ENCODE measurements around the gene YWHAH. TPM values are rescaled to one million over a fixed set of nuclear protein-coding genes. Genes with fewer than 3 reads are reported as not detected.
"Not testable (repeated sequence)": the region's sequence is repeated elsewhere in the genome, so short reads cannot be mapped to it uniquely, and the experiment has no call there.

The YWHAH gene
- total and polyA plus RNA-seq, 9 donors, result 69.5 to 120 (median 91.4) TPM

DNA sequence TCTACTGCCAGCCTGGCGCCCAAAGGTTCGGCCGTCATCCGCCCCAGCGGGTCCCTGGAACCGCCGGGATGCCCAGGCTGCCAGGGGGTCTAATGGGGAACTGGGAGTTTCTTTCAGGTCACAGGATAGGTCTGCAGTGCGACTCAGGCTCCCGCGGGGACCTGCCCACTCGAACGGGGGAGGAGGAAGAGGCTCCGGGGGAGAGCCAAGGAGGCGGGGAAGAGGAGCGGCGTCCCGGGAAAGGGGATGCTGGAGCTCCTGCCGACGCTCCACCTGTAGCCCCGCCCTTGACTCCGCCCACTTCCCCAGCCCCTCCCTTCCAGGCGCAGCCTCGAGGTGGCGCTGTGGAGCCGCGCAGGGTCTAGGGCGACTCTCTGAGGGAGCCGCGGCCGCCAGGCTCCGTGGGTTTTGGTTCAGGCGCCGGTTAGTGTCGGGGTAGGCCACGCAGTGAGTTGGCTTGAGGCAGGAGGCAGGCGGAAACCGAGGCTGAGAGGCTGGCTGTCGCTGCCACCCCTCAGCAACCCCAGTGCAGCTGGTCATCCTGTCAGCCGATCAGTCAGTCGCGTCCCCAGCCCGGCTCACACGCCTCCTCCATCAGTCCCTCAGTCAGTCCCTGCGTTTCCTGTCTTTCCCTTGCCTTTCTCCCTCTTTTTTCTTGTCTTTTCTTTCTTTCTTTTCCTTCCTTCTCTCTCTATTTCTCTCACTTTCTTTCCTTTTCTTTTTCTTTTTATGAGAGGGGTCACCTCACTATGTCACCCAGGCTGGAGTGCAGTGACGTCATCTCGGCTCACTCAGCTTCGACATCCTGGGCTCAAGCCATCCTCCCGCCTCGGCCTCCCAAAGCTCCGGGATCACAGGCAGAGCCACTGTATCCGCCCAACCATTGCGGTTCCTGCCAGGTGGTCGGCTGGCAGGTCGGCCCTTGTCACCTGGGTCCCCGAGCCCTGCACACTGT lies 26.4 kb downstream of the YWHAH start:
- Histone ChIP-seq H3K27ac (ENCODE audit: low read length) (no peak overlapping the region), H3K9me3 (replicated peaks; ENCODE audit: control insufficient read depth, low read depth, low read length) (no peaks in the 10 kb centered on the region)

GRCh38 chr22:31972180-31972579 lies 27.8 kb downstream of the YWHAH start:
- DNase-seq, result no peak
- Histone ChIP-seq H3K27ac (ENCODE audit: low read length) (no peak overlapping the region), H3K27me3 (ENCODE audit: control insufficient read depth, insufficient read depth, low read length) (peaks cover 8% of the 10 kb centered on the region), H3K9me3 (replicated peaks; ENCODE audit: control insufficient read depth, low read depth, low read length) (no peaks in the 10 kb centered on the region), H3K36me3 (ENCODE audit: control insufficient read depth, insufficient read depth, low read length) (no peaks in the 10 kb centered on the region), H3K4me3 (ENCODE audit: low read length) (no peak overlapping the region), H3K4me1 (ENCODE audit: control insufficient read depth, insufficient read depth, low read length) (peaks cover 6% of the 10 kb centered on the region)
- 65% methylated on average over 14 of the region's 14 CpGs for WGBS (ENCODE audit: insufficient coverage)

More for the DNA sequence above, 26.4 kb downstream of the YWHAH start:
- Histone ChIP-seq H3K36me3 (ENCODE audit: control insufficient read depth, insufficient read depth, low read length) (no peaks in the 10 kb centered on the region), H3K4me3 (ENCODE audit: low read length) (peak overlapping the region; percentile 32), H3K4me1 (ENCODE audit: control insufficient read depth, insufficient read depth, low read length) (peaks cover 6% of the 10 kb centered on the region), H3K27me3 (ENCODE audit: control insufficient read depth, insufficient read depth, low read length) (peaks cover 8% of the 10 kb centered on the region)
- DNase-seq, result peak; percentile 80
- 9% methylated on average over 41 of the region's 55 CpGs for WGBS (ENCODE audit: insufficient coverage)

- H3K4me3 ChIP-seq (ENCODE audit: low read length), result no peak overlapping the region
- 83% methylated on average over 1 of the region's 5 CpGs for WGBS (ENCODE audit: insufficient coverage)
- H3K4me1 ChIP-seq (ENCODE audit: control insufficient read depth, insufficient read depth, low read length), result peaks cover 6% of the 10 kb centered on the region
- H3K36me3 ChIP-seq (ENCODE audit: control insufficient read depth, insufficient read depth, low read length), result no peaks in the 10 kb centered on the region
- peaks cover 8% of the 10 kb centered on the region for H3K27me3 ChIP-seq (ENCODE audit: control insufficient read depth, insufficient read depth, low read length)
- H3K27ac ChIP-seq (ENCODE audit: low read length), result no peak overlapping the region
- no peaks in the 10 kb centered on the region for H3K9me3 ChIP-seq (replicated peaks; ENCODE audit: control insufficient read depth, low read depth, low read length)
- DNase-seq, result no peak
These were observed 29.4 kb downstream of the YWHAH start for GRCh38 chr22:31973739-31974138.

DNA sequence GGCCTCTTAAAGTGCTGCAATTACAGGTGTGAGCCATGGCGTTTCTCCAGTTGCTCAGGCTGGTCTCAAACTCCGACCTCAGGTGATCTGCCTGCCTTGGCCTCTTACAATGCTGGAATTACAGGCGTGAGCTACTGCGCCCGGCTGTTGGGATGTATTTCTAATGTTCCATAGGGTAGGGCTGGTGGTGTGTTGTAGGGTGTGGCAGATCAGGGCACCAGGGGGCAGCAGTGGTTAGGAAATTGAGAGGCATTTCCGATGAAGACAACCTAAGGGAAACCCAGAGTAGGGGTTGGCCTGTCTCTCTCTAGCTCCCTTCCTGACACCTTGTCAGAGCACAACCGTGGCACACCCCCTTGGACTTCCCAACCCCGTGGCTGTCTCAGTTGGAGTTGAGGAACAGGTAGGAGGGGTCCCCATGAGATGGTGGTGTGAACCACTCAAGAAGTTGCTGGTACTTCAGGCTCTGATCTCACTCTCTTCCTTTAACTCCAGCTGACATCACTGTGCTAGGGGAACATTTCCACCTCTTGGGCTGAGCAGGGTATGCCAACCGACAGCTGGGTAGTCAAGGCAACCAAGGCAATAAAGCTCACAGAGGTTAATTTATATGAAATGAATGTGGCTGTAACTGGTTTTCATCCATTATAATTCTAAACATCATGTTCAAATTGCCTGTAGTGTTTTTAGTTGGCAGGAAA lies 33.0 kb downstream of the YWHAH start:
- Histone ChIP-seq H3K9me3 (replicated peaks; ENCODE audit: control insufficient read depth, low read depth, low read length) (no peaks in the 10 kb centered on the region), H3K27ac (ENCODE audit: low read length) (no peak overlapping the region), H3K36me3 (ENCODE audit: control insufficient read depth, insufficient read depth, low read length) (no peaks in the 10 kb centered on the region), H3K27me3 (ENCODE audit: control insufficient read depth, insufficient read depth, low read length) (no peaks in the 10 kb centered on the region), H3K4me1 (ENCODE audit: control insufficient read depth, insufficient read depth, low read length) (no peaks in the 10 kb centered on the region), H3K4me3 (ENCODE audit: low read length) (no peak overlapping the region)
- WGBS (ENCODE audit: insufficient coverage), result 15% methylated on average over 6 of the region's 9 CpGs
- DNase-seq, result peak; percentile 68

- Histone ChIP-seq H3K36me3 (ENCODE audit: control insufficient read depth, insufficient read depth, low read length) (no peaks in the 10 kb centered on the region), H3K27ac (ENCODE audit: low read length) (no peak overlapping the region), H3K4me3 (ENCODE audit: low read length) (no peak overlapping the region), H3K9me3 (replicated peaks; ENCODE audit: control insufficient read depth, low read depth, low read length) (no peaks in the 10 kb centered on the region), H3K27me3 (ENCODE audit: control insufficient read depth, insufficient read depth, low read length) (no peaks in the 10 kb centered on the region), H3K4me1 (ENCODE audit: control insufficient read depth, insufficient read depth, low read length) (no peaks in the 10 kb centered on the region)
- no peak for DNase-seq
- 71% methylated on average over 2 of the region's 3 CpGs for WGBS (ENCODE audit: insufficient coverage)
These were observed 33.6 kb downstream of the YWHAH start for GRCh38 chr22:31977939-31978338.

DNA sequence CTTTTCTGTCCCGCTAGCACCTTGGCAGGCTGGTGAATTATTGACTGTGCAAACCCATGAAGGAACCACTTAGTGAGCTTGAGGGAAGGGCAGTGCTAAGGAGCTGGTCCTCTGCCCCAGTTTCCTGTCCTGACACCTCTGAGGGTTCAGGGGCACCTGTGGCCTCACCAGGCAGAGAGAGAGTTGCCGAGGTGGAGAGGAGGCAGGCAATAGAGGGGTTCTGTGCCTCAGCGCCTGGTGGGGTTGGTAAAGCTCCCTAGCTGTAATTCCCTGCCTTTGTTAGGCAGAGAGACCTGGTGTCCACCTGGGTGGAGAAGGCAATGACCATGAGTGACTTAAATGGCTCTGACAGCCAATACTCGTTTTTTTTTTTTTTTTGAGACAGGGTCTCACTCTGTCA lies 36.3 kb downstream of the YWHAH start:
- DNase-seq, result no peak
- H3K27ac ChIP-seq (ENCODE audit: low read length), result no peak overlapping the region
- no peaks in the 10 kb centered on the region for H3K4me1 ChIP-seq (ENCODE audit: control insufficient read depth, insufficient read depth, low read length)
- 79% methylated on average over 2 of the region's 4 CpGs for WGBS (ENCODE audit: insufficient coverage)
- no peaks in the 10 kb centered on the region for H3K9me3 ChIP-seq (replicated peaks; ENCODE audit: control insufficient read depth, low read depth, low read length)
- no peak overlapping the region for H3K4me3 ChIP-seq (ENCODE audit: low read length)
- H3K27me3 ChIP-seq (ENCODE audit: control insufficient read depth, insufficient read depth, low read length), result no peaks in the 10 kb centered on the region
- H3K36me3 ChIP-seq (ENCODE audit: control insufficient read depth, insufficient read depth, low read length), result no peaks in the 10 kb centered on the region

DNA sequence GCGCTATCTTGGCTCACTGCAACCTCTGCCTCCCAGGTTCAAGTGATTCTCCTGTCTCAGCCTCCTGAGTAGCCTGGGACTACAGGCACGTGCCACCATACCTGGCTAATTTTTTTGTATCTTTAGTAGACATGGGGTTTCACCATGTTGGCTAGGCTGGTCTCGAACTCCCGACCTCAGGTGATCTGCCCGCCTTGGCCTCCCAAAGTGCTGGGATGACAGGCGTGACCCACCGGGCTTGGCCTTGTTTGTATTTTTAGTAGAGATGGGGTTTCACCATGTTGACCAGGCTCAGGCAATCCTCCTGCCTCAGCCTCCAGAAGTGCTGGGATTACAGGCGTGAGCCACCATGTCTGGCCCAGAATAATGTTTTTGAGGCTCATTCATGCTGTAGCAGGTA lies 37.6 kb downstream of the YWHAH start:
- not testable (repeated sequence) for H3K9me3 ChIP-seq (replicated peaks; ENCODE audit: control insufficient read depth, low read depth, low read length); H3K4me3 ChIP-seq (ENCODE audit: low read length); H3K36me3 ChIP-seq (ENCODE audit: control insufficient read depth, insufficient read depth, low read length); DNase-seq; H3K27ac ChIP-seq (ENCODE audit: low read length); H3K4me1 ChIP-seq (ENCODE audit: control insufficient read depth, insufficient read depth, low read length); H3K27me3 ChIP-seq (ENCODE audit: control insufficient read depth, insufficient read depth, low read length)
- 94% methylated on average over 5 of the region's 8 CpGs for WGBS (ENCODE audit: insufficient coverage)

DNA sequence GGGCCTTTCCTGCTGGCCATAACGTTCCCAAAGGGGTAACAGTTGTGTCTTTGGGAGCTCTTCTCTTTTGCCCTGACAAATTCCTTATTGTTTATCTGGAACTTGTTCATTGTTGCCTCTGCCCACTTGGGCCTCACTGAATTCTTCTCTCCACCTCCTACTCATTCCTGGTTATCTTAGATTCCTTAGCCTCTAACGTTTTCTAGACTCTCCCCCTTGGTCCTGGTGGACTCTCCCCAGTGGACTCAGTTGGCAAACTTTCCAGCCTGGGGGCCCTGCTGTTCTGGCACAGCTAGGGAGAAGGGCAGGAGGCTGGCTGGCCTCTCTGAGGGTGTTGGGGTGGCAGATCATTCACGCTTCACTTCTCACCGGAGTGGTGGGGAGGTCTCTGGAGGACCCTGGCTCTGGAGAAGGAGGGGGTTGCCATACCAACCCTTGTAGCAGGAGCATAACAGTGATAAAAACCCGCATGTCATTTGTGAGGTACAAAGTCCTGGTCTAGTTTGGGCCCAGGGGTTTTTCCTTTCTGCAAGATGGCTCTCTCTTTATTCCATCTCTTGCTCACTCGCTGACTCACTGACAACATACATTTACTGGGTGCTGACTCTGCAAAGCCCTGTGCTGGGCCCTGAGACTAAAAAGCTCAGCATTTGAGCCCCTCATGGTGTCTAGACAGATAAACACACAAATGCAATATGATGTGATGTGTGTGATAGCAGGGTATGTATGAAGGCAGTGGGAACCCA lies 39.7 kb downstream of the YWHAH start:
- H3K27me3 ChIP-seq (ENCODE audit: control insufficient read depth, insufficient read depth, low read length), result peaks cover under 1% of the 10 kb centered on the region
- 54% methylated on average over 4 of the region's 6 CpGs for WGBS (ENCODE audit: insufficient coverage)
- no peaks in the 10 kb centered on the region for H3K9me3 ChIP-seq (replicated peaks; ENCODE audit: control insufficient read depth, low read depth, low read length)
- H3K27ac ChIP-seq (ENCODE audit: low read length), result no peak overlapping the region
- H3K4me3 ChIP-seq (ENCODE audit: low read length), result no peak overlapping the region
- no peaks in the 10 kb centered on the region for H3K4me1 ChIP-seq (ENCODE audit: control insufficient read depth, insufficient read depth, low read length)
- no peaks in the 10 kb centered on the region for H3K36me3 ChIP-seq (ENCODE audit: control insufficient read depth, insufficient read depth, low read length)
- DNase-seq, result no peak

GRCh38 chr22:31987218-31987617 lies 42.9 kb downstream of the YWHAH start:
- no peak overlapping the region for H3K4me3 ChIP-seq (ENCODE audit: low read length)
- 75% methylated on average over 1 of the region's 1 CpG for WGBS (ENCODE audit: insufficient coverage)
- no peak for DNase-seq
- H3K9me3 ChIP-seq (replicated peaks; ENCODE audit: control insufficient read depth, low read depth, low read length), result no peaks in the 10 kb centered on the region
- H3K36me3 ChIP-seq (ENCODE audit: control insufficient read depth, insufficient read depth, low read length), result no peaks in the 10 kb centered on the region
- H3K27me3 ChIP-seq (ENCODE audit: control insufficient read depth, insufficient read depth, low read length), result peaks cover 2% of the 10 kb centered on the region
- H3K27ac ChIP-seq (ENCODE audit: low read length), result no peak overlapping the region
- H3K4me1 ChIP-seq (ENCODE audit: control insufficient read depth, insufficient read depth, low read length), result no peaks in the 10 kb centered on the region
